Keratinocyte (primary cell): Measurements from ENCODE around the gene SARS1. TPM values are rescaled to one million over a fixed set of nuclear protein-coding genes. Genes with fewer than 3 reads are reported as not detected.

Experiments used
- DNase-seq: peaks from one replicate; pipeline ENCODE4 v3.0.0-alpha.2; 2011; ENCODE audit warnings: low read depth, missing footprints, low spot score
- FAIRE-seq: peaks from 2 replicates; lab custom pipeline; 2011; peaks lifted over from hg19 to GRCh38; lab: Jason Lieb, UNC
- H2AFZ ChIP-seq: 2 replicates; pipeline ENCODE4 v1.6.0; 2012; ENCODE audit warnings: low read length, control low read depth, inconsistent platforms; ENCODE audit not compliant: control insufficient read depth
- H3K27ac ChIP-seq: 2 replicates; pipeline ENCODE4 v1.5.1; 2011; ENCODE audit warnings: low read length; ENCODE audit not compliant: control insufficient read depth, insufficient read depth
- H3K27me3 ChIP-seq: 3 replicates; pipeline ENCODE4 v1.6.0; 2011; ENCODE audit warnings: low read length; ENCODE audit not compliant: control insufficient read depth, insufficient read depth; ENCODE audit errors: extremely low read depth
- H3K36me3 ChIP-seq, 2 experiments: 2 replicates in 1 of 2; 3 replicates in 1 of 2; pipeline ENCODE4 v1.5.1; 2011; ENCODE audit warnings: low read length in 2 of 2, mild to moderate bottlenecking in 1 of 2; ENCODE audit not compliant: control insufficient read depth in 2 of 2, insufficient read depth in 2 of 2; ENCODE audit errors: extremely low read depth in 1 of 2
- H3K4me1 ChIP-seq: 3 replicates; pipeline ENCODE4 v1.5.1; 2011; ENCODE audit warnings: low read length; ENCODE audit not compliant: control insufficient read depth, insufficient read depth; ENCODE audit errors: extremely low read depth
- H3K4me2 ChIP-seq: 3 replicates; pipeline ENCODE4 v1.6.0; 2011; ENCODE audit warnings: low read depth, low read length; ENCODE audit not compliant: control insufficient read depth, insufficient read depth; ENCODE audit errors: extremely low read depth
- H3K4me3 ChIP-seq, 3 experiments: fragments of 200-600 bp in 1 of 3; sonication (generic) in 1 of 3; 2 replicates in 2 of 3; 3 replicates in 1 of 3; pipeline ENCODE4 v1.5.1; 2011 to 2016; ENCODE audit warnings: low read length in 3 of 3, mild to moderate bottlenecking in 3 of 3, control low read depth in 2 of 3, inconsistent platforms in 1 of 3, low read depth in 1 of 3, mixed read lengths in 1 of 3, mixed run types in 1 of 3, moderate library complexity in 1 of 3; ENCODE audit not compliant: control insufficient read depth in 2 of 3, insufficient read depth in 2 of 3; ENCODE audit errors: extremely low read depth in 1 of 3
- H3K79me2 ChIP-seq: 2 replicates; pipeline ENCODE4 v1.6.0; 2012; ENCODE audit warnings: low read length; ENCODE audit not compliant: control insufficient read depth, insufficient read depth
- H3K9ac ChIP-seq: 3 replicates; pipeline ENCODE4 v1.6.0; 2011; ENCODE audit warnings: low read length; ENCODE audit not compliant: control insufficient read depth, insufficient read depth; ENCODE audit errors: extremely low read depth
- H3K9me1 ChIP-seq: 3 replicates; pipeline ENCODE4 v1.6.0; 2011; ENCODE audit warnings: low read length; ENCODE audit not compliant: control insufficient read depth, insufficient read depth; ENCODE audit errors: extremely low read depth
- H3K9me3 ChIP-seq: 2 replicates; pipeline ENCODE4 v1.5.1; 2012; ENCODE audit warnings: low read depth, low read length; ENCODE audit not compliant: control insufficient read depth
- H4K20me1 ChIP-seq: 3 replicates; pipeline ENCODE4 v1.6.0; 2011; ENCODE audit warnings: low read length; ENCODE audit not compliant: control insufficient read depth, insufficient read depth; ENCODE audit errors: extremely low read depth
- CTCF ChIP-seq, 3 experiments: IDR thresholded peaks in 1 of 3; conservative IDR thresholded peaks in 1 of 3; optimal IDR thresholded peaks in 1 of 3; 2 replicates in 2 of 3; 3 replicates in 1 of 3; pipeline versions ENCODE3 to v1.5.1; 2011; ENCODE audit warnings: low read length in 3 of 3, mild to moderate bottlenecking in 3 of 3, moderate library complexity in 2 of 3, control low read depth in 1 of 3, inconsistent platforms in 1 of 3; ENCODE audit not compliant: insufficient read depth in 2 of 3; ENCODE audit errors: extremely low read depth in 1 of 3
- EZH2 ChIP-seq: IDR thresholded peaks from one replicate; pipeline ENCODE4 v1.6.1; 2012; ENCODE audit warnings: inconsistent platforms, mild to moderate bottlenecking, low read length, moderate library complexity
- dilution Hi-C: fragments of 300-500 bp; cut with MboI; formaldehyde crosslinking; loops from one replicate; pipeline ENCODE4 v1.7.0; 2020; ENCODE audit warnings: low sequenced_read_pairs; ENCODE audit not compliant: extremely low pct_ligation_motif_present
- polyA plus RNA-seq, 5 experiments: library from polyadenylated mRNA; depleted of rRNA in 3 of 5; stranded (reverse) in 3 of 5; stranded (forward) in 1 of 5; unstranded in 1 of 5; fragments of >200 nt; gene quantifications; 1 replicate in 1 of 5; 2 replicates in 3 of 5; 3 replicates in 1 of 5; pipeline versions ENCODE4 v1.2.1 to v1.2.3, GENCODE V29; 2011 to 2012; ENCODE audit warnings: missing spikeins in 2 of 5, low read depth in 1 of 5, low replicate concordance in 1 of 5

SARS1 gene
- polyA plus RNA-seq, 1 donor (not counting 4 experiments of a cell fraction or from before 2014, with no cell fraction given) = 203 TPM

DNA sequence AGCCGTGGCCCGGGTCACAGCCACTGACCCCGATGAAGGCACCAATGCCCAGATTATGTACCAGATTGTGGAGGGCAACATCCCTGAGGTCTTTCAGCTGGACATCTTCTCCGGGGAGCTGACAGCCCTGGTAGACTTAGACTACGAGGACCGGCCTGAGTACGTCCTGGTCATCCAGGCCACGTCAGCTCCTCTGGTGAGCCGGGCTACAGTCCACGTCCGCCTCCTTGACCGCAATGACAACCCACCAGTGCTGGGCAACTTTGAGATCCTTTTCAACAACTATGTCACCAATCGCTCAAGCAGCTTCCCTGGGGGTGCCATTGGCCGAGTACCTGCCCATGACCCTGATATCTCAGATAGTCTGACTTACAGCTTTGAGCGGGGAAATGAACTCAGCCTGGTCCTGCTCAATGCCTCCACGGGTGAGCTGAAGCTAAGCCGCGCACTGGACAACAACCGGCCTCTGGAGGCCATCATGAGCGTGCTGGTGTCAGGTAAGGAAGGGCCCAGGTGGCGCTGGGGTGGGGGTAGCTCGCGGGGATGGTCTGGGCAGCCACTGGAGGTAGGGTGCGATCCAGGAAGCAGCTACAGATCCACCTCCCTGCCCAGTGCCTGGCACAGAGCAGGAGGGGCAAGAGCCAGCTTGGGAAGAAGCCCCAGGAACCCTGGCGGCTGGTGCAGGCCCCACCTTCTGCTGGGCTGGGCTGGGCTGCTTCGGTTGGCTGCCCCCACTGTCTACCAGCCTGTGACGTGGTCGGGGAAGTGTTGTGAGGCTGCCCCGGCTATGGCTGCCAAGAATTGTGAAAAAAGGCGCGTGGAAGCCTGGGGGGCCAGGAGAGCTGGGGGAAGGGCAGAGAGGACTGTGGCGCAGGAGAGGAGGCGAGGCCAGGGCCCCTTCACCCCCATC is 39.4 kb downstream of the SARS1 start:
- TF ChIP-seq EZH2 = no peak
- no peak for TF ChIP-seq CTCF (optimal IDR thresholded peaks at IDR 0.05 in 1 of 3, IDR thresholded peaks at IDR 0.05 in 1 of 3, conservative IDR thresholded peaks at IDR 0.05 in 1 of 3; ENCODE audit: extremely low read depth in 1 of 3, insufficient read depth in 2 of 3, low read length in 3 of 3)
- H3K9me1 ChIP-seq = peaks cover 6% of the 10 kb centered on the region
- peak overlapping the region; percentile 76 for H3K27ac ChIP-seq
- peak overlapping the region; percentile 32 to 53 (median 51) for H3K4me3 ChIP-seq
- peak overlapping the region; percentile 68 for H2AFZ ChIP-seq
- H3K79me2 ChIP-seq = peaks cover 39% of the 10 kb centered on the region
- no peaks in the 10 kb centered on the region for H4K20me1 ChIP-seq
- no peaks in the 10 kb centered on the region for H3K27me3 ChIP-seq
- peaks cover 57% of the 10 kb centered on the region for H3K4me1 ChIP-seq
- no peaks in the 10 kb centered on the region for H3K9me3 ChIP-seq
- peaks cover 4 to 12% of the 10 kb centered on the region in 2 experiments for H3K36me3 ChIP-seq
- H3K9ac ChIP-seq = peak overlapping the region; percentile 76
- dilution Hi-C loops = no loop called here
- H3K4me2 ChIP-seq = peak overlapping the region; percentile 86
- no peak for FAIRE-seq
- DNase-seq = no peak

- no peak for TF ChIP-seq CTCF (optimal IDR thresholded peaks at IDR 0.05 in 1 of 3, IDR thresholded peaks at IDR 0.05 in 1 of 3, conservative IDR thresholded peaks at IDR 0.05 in 1 of 3; ENCODE audit: extremely low read depth in 1 of 3, insufficient read depth in 2 of 3, low read length in 3 of 3)
- TF ChIP-seq EZH2 = no peak
- Histone ChIP-seq H4K20me1 (no peaks in the 10 kb centered on the region), H3K4me2 (peak overlapping the region; percentile 86), H3K9me1 (peaks cover 6% of the 10 kb centered on the region), H3K27ac (peak overlapping the region; percentile 76), H2AFZ (peak overlapping the region; percentile 68), H3K79me2 (peaks cover 39% of the 10 kb centered on the region), H3K4me1 (peaks cover 55% of the 10 kb centered on the region), H3K36me3 (peaks cover 6 to 13% of the 10 kb centered on the region in 2 experiments), H3K9ac (peak overlapping the region; percentile 76), H3K9me3 (no peaks in the 10 kb centered on the region), H3K4me3 (peak overlapping the region; percentile 32 to 53 (median 51)), H3K27me3 (no peaks in the 10 kb centered on the region)
- FAIRE-seq = no peak
- dilution Hi-C loops = no loop called here
- no peak for DNase-seq
Measured at GRCh38 chr1:109253803-109254620, 40.3 kb downstream of the SARS1 start.
